Measurements from ENCODE around the gene CRYBG1.

CRYBG1 gene

GRCh38 chr6:106446983-106447382, 86.5 kb downstream of the CRYBG1 start:
- CTCF ChIA-PET: interaction anchor here (0.7 to 13.7 kb wide), 10 partner anchors 25 to 126 kb away, joined by 3 to 309 read pairs (median 4); no protein-coding TSS in a partner anchor
- Histone ChIP-seq H3K4me1 (ENCODE audit: control extremely low read depth in 1 of 4, control insufficient read depth in 4 of 4, insufficient read depth in 4 of 4, low read length in 3 of 4) (peaks cover 17 to 51% (median 29%) of the 10 kb centered on the region in 4 experiments), H3K4me3 (ENCODE audit: control insufficient read depth in 1 of 7, extremely low read depth in 1 of 7, insufficient read depth in 4 of 7, low read depth in 2 of 7, low read length in 6 of 7) (no peak overlapping the region), H3K36me3 (ENCODE audit: control insufficient read depth in 4 of 4, insufficient read depth in 4 of 4, low read length in 3 of 4) (no peaks in the 10 kb centered on the region), H3K9me3 (ENCODE audit: control extremely low read depth in 1 of 5, control insufficient read depth in 4 of 5, insufficient read depth in 2 of 5, low read depth in 1 of 5, low read length in 4 of 5) (no peaks in the 10 kb centered on the region), H3K27me3 (replicated peaks in 2 of 5; ENCODE audit: control insufficient read depth in 4 of 5, insufficient read depth in 5 of 5, low read length in 4 of 5) (peaks cover 0 to 9% (median 2%) of the 10 kb centered on the region in 5 experiments), H3K27ac (ENCODE audit: insufficient read depth in 1 of 2, low read depth in 1 of 2, low read length in 2 of 2, poor library complexity in 1 of 2, severe bottlenecking in 2 of 2) (no peak overlapping the region)
- POLR2A ChIA-PET: no interaction called here
- DNase-seq: no peak
- no CpG with 5 or more reads among the region's 2 CpGs for WGBS (ENCODE audit: insufficient coverage)

- peak; percentile 65 to 87 (median 85) for DNase-seq
- Histone ChIP-seq H3K36me3 (ENCODE audit: control insufficient read depth in 4 of 4, insufficient read depth in 4 of 4, low read length in 3 of 4) (no peaks in the 10 kb centered on the region), H3K27ac (ENCODE audit: insufficient read depth in 1 of 2, low read depth in 1 of 2, low read length in 2 of 2, poor library complexity in 1 of 2, severe bottlenecking in 2 of 2) (no peak overlapping the region), H3K9me3 (ENCODE audit: control extremely low read depth in 1 of 5, control insufficient read depth in 4 of 5, insufficient read depth in 2 of 5, low read depth in 1 of 5, low read length in 4 of 5) (no peaks in the 10 kb centered on the region), H3K4me3 (ENCODE audit: control insufficient read depth in 1 of 7, extremely low read depth in 1 of 7, insufficient read depth in 4 of 7, low read depth in 2 of 7, low read length in 6 of 7) (peak overlapping the region in 1 of 7 experiments; percentile 27), H3K27me3 (replicated peaks in 2 of 5; ENCODE audit: control insufficient read depth in 4 of 5, insufficient read depth in 5 of 5, low read length in 4 of 5) (peaks cover 0 to 4% (median 2%) of the 10 kb centered on the region in 5 experiments), H3K4me1 (ENCODE audit: control extremely low read depth in 1 of 4, control insufficient read depth in 4 of 4, insufficient read depth in 4 of 4, low read length in 3 of 4) (peaks cover 17 to 51% (median 29%) of the 10 kb centered on the region in 4 experiments)
- ChIA-PET POLR2A (no interaction called here), CTCF (interaction anchor here (0.9 to 13.7 kb wide), 10 partner anchors 17 to 531 kb away, joined by 3 to 309 read pairs (median 4); no protein-coding TSS in a partner anchor)
- 3% methylated on average over 6 of the region's 6 CpGs for WGBS (ENCODE audit: insufficient coverage)
Observed at GRCh38 chr6:106448000-106448426, 87.5 kb downstream of the CRYBG1 start.

GRCh38 chr6:106450653-106451052, 90.1 kb downstream of the CRYBG1 start:
- POLR2A ChIA-PET: no interaction called here
- H3K9me3 ChIP-seq (ENCODE audit: control extremely low read depth in 1 of 5, control insufficient read depth in 4 of 5, insufficient read depth in 2 of 5, low read depth in 1 of 5, low read length in 4 of 5): no peaks in the 10 kb centered on the region
- H3K27me3 ChIP-seq (replicated peaks in 2 of 5; ENCODE audit: control insufficient read depth in 4 of 5, insufficient read depth in 5 of 5, low read length in 4 of 5): no peaks in the 10 kb centered on the region
- CTCF ChIA-PET: interaction anchor here (1.8 to 13.7 kb wide), 4 partner anchors 27 to 111 kb away, joined by 6 to 309 read pairs (median 21); no protein-coding TSS in a partner anchor
- H3K27ac ChIP-seq (ENCODE audit: insufficient read depth in 1 of 2, low read depth in 1 of 2, low read length in 2 of 2, poor library complexity in 1 of 2, severe bottlenecking in 2 of 2): no peak overlapping the region
- H3K4me3 ChIP-seq (ENCODE audit: control insufficient read depth in 1 of 7, extremely low read depth in 1 of 7, insufficient read depth in 4 of 7, low read depth in 2 of 7, low read length in 6 of 7): no peak overlapping the region
- no peaks in the 10 kb centered on the region for H3K36me3 ChIP-seq (ENCODE audit: control insufficient read depth in 4 of 4, insufficient read depth in 4 of 4, low read length in 3 of 4)
- no peak for DNase-seq
- H3K4me1 ChIP-seq (ENCODE audit: control extremely low read depth in 1 of 4, control insufficient read depth in 4 of 4, insufficient read depth in 4 of 4, low read length in 3 of 4): peaks cover 17 to 51% (median 29%) of the 10 kb centered on the region in 4 experiments
- 75% methylated on average over 2 of the region's 2 CpGs for WGBS (ENCODE audit: insufficient coverage)

- DNase-seq: no peak
- no peaks in the 10 kb centered on the region for H3K9me3 ChIP-seq (ENCODE audit: control extremely low read depth in 1 of 5, control insufficient read depth in 4 of 5, insufficient read depth in 2 of 5, low read depth in 1 of 5, low read length in 4 of 5)
Observed at GRCh38 chr6:106451439-106451838, 90.9 kb downstream of the CRYBG1 start.

GRCh38 chr6:106452628-106453027, 92.1 kb downstream of the CRYBG1 start:
- no peak for DNase-seq
- Histone ChIP-seq H3K4me1 (ENCODE audit: control extremely low read depth in 1 of 4, control insufficient read depth in 4 of 4, insufficient read depth in 4 of 4, low read length in 3 of 4) (peaks cover 15 to 40% (median 27%) of the 10 kb centered on the region in 4 experiments), H3K4me3 (ENCODE audit: control insufficient read depth in 1 of 7, extremely low read depth in 1 of 7, insufficient read depth in 4 of 7, low read depth in 2 of 7, low read length in 6 of 7) (no peak overlapping the region), H3K36me3 (ENCODE audit: control insufficient read depth in 4 of 4, insufficient read depth in 4 of 4, low read length in 3 of 4) (no peaks in the 10 kb centered on the region), H3K9me3 (ENCODE audit: control extremely low read depth in 1 of 5, control insufficient read depth in 4 of 5, insufficient read depth in 2 of 5, low read depth in 1 of 5, low read length in 4 of 5) (no peaks in the 10 kb centered on the region), H3K27me3 (replicated peaks in 2 of 5; ENCODE audit: control insufficient read depth in 4 of 5, insufficient read depth in 5 of 5, low read length in 4 of 5) (no peaks in the 10 kb centered on the region), H3K27ac (ENCODE audit: insufficient read depth in 1 of 2, low read depth in 1 of 2, low read length in 2 of 2, poor library complexity in 1 of 2, severe bottlenecking in 2 of 2) (no peak overlapping the region)
- WGBS (ENCODE audit: insufficient coverage): no CpG with 5 or more reads among the region's 1 CpG
- ChIA-PET POLR2A (interaction anchor here (0.6 kb wide), 1 partner anchor 658 kb away, joined by 3 read pairs; no protein-coding TSS in a partner anchor), CTCF (interaction anchor here (1.3 to 5.2 kb wide), 4 partner anchors 59 to 545 kb away, joined by 3 to 31 read pairs (median 5); no protein-coding TSS in a partner anchor)

More at GRCh38 chr6:106451439-106451838, 90.9 kb downstream of the CRYBG1 start:
- H3K27ac ChIP-seq (ENCODE audit: insufficient read depth in 1 of 2, low read depth in 1 of 2, low read length in 2 of 2, poor library complexity in 1 of 2, severe bottlenecking in 2 of 2): no peak overlapping the region
- H3K36me3 ChIP-seq (ENCODE audit: control insufficient read depth in 4 of 4, insufficient read depth in 4 of 4, low read length in 3 of 4): no peaks in the 10 kb centered on the region
- CTCF ChIA-PET: interaction anchor here (0.9 to 5.2 kb wide), 5 partner anchors 27 to 546 kb away, joined by 3 to 31 read pairs (median 6); no protein-coding TSS in a partner anchor
- no peak overlapping the region for H3K4me3 ChIP-seq (ENCODE audit: control insufficient read depth in 1 of 7, extremely low read depth in 1 of 7, insufficient read depth in 4 of 7, low read depth in 2 of 7, low read length in 6 of 7)
- H3K27me3 ChIP-seq (replicated peaks in 2 of 5; ENCODE audit: control insufficient read depth in 4 of 5, insufficient read depth in 5 of 5, low read length in 4 of 5): no peaks in the 10 kb centered on the region
- H3K4me1 ChIP-seq (ENCODE audit: control extremely low read depth in 1 of 4, control insufficient read depth in 4 of 4, insufficient read depth in 4 of 4, low read length in 3 of 4): peaks cover 17 to 50% (median 29%) of the 10 kb centered on the region in 4 experiments
- WGBS (ENCODE audit: insufficient coverage): 71% methylated on average over 4 of the region's 7 CpGs
- POLR2A ChIA-PET: no interaction called here

GRCh38 chr6:106453756-106454367, 93.3 kb downstream of the CRYBG1 start:
- no peak for DNase-seq
- Histone ChIP-seq H3K27ac (ENCODE audit: insufficient read depth in 1 of 2, low read depth in 1 of 2, low read length in 2 of 2, poor library complexity in 1 of 2, severe bottlenecking in 2 of 2) (no peak overlapping the region), H3K9me3 (ENCODE audit: control extremely low read depth in 1 of 5, control insufficient read depth in 4 of 5, insufficient read depth in 2 of 5, low read depth in 1 of 5, low read length in 4 of 5) (no peaks in the 10 kb centered on the region), H3K4me3 (ENCODE audit: control insufficient read depth in 1 of 7, extremely low read depth in 1 of 7, insufficient read depth in 4 of 7, low read depth in 2 of 7, low read length in 6 of 7) (no peak overlapping the region), H3K27me3 (replicated peaks in 2 of 5; ENCODE audit: control insufficient read depth in 4 of 5, insufficient read depth in 5 of 5, low read length in 4 of 5) (no peaks in the 10 kb centered on the region), H3K36me3 (ENCODE audit: control insufficient read depth in 4 of 4, insufficient read depth in 4 of 4, low read length in 3 of 4) (no peaks in the 10 kb centered on the region), H3K4me1 (ENCODE audit: control extremely low read depth in 1 of 4, control insufficient read depth in 4 of 4, insufficient read depth in 4 of 4, low read length in 3 of 4) (peaks cover 10 to 28% (median 16%) of the 10 kb centered on the region in 4 experiments)
- CTCF ChIA-PET: interaction anchor here (0.6 to 1.5 kb wide), 4 partner anchors 8 to 113 kb away, joined by 3 to 6 read pairs (median 3); no protein-coding TSS in a partner anchor
- POLR2A ChIA-PET: no interaction called here
- WGBS (ENCODE audit: insufficient coverage): 100% methylated on average over 2 of the region's 6 CpGs

- Histone ChIP-seq H3K36me3 (ENCODE audit: control insufficient read depth in 4 of 4, insufficient read depth in 4 of 4, low read length in 3 of 4) (no peaks in the 10 kb centered on the region), H3K4me3 (ENCODE audit: control insufficient read depth in 1 of 7, extremely low read depth in 1 of 7, insufficient read depth in 4 of 7, low read depth in 2 of 7, low read length in 6 of 7) (no peak overlapping the region), H3K27ac (ENCODE audit: insufficient read depth in 1 of 2, low read depth in 1 of 2, low read length in 2 of 2, poor library complexity in 1 of 2, severe bottlenecking in 2 of 2) (no peak overlapping the region), H3K4me1 (ENCODE audit: control extremely low read depth in 1 of 4, control insufficient read depth in 4 of 4, insufficient read depth in 4 of 4, low read length in 3 of 4) (no peaks in the 10 kb centered on the region), H3K9me3 (ENCODE audit: control extremely low read depth in 1 of 5, control insufficient read depth in 4 of 5, insufficient read depth in 2 of 5, low read depth in 1 of 5, low read length in 4 of 5) (no peaks in the 10 kb centered on the region), H3K27me3 (replicated peaks in 2 of 5; ENCODE audit: control insufficient read depth in 4 of 5, insufficient read depth in 5 of 5, low read length in 4 of 5) (no peaks in the 10 kb centered on the region)
- 40% methylated on average over 1 of the region's 1 CpG for WGBS (ENCODE audit: insufficient coverage)
- ChIA-PET POLR2A (no interaction called here), CTCF (no interaction called here)
- peak in 1 of 3 donors; percentile 36 for DNase-seq
Observed at GRCh38 chr6:106456756-106457155, 96.2 kb downstream of the CRYBG1 start.
